Measurements from ENCODE around the gene ASPHD2. TPM values are rescaled to one million over a fixed set of nuclear protein-coding genes. Genes with fewer than 3 reads are reported as not detected.

The ASPHD2 gene
- total RNA-seq, 1 donor from 2014 or later = 0.32 TPM

DNA sequence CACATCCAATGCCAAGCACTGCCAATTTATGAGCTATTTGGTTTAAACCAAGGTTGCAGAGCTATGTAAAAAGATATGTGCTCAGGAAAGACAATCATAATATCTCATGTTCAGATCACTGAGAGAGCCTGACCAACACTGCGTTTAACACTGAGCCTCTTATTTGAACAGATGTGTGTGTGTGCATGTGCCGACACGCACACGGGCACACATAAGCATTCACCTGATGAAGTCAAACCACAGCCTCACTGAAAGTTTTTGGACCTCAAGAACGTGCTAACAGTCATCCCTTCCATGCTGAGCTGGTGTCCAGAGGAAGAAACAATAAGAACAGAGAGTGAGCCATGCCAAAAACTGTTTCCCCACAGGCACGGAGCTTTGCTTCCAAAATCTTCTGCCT is 31.1 kb downstream of the ASPHD2 start:
- peaks cover 46 to 66% of the 10 kb centered on the region in 2 donors for H3K36me3 ChIP-seq
- no peak for DNase-seq (ENCODE audit: low spot score in 2 of 2)
- H3K27me3 ChIP-seq = no peaks in the 10 kb centered on the region
- no peaks in the 10 kb centered on the region for H3K4me1 ChIP-seq
- TF ChIP-seq, protein P1, sequence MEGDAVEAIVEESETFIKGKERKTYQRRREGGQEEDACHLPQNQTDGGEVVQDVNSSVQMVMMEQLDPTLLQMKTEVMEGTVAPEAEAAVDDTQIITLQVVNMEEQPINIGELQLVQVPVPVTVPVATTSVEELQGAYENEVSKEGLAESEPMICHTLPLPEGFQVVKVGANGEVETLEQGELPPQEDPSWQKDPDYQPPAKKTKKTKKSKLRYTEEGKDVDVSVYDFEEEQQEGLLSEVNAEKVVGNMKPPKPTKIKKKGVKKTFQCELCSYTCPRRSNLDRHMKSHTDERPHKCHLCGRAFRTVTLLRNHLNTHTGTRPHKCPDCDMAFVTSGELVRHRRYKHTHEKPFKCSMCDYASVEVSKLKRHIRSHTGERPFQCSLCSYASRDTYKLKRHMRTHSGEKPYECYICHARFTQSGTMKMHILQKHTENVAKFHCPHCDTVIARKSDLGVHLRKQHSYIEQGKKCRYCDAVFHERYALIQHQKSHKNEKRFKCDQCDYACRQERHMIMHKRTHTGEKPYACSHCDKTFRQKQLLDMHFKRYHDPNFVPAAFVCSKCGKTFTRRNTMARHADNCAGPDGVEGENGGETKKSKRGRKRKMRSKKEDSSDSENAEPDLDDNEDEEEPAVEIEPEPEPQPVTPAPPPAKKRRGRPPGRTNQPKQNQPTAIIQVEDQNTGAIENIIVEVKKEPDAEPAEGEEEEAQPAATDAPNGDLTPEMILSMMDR (IDR thresholded peaks at IDR 0.05) = no peak
- intact Hi-C loops (cut with DNase I) = loop anchor here (2.0 kb wide), 1 partner anchor 61 kb away; no protein-coding TSS in a partner anchor
- H3K4me3 ChIP-seq = no peak overlapping the region
- H3K27ac ChIP-seq = no peak overlapping the region
- H3K9me3 ChIP-seq = no peaks in the 10 kb centered on the region

DNA sequence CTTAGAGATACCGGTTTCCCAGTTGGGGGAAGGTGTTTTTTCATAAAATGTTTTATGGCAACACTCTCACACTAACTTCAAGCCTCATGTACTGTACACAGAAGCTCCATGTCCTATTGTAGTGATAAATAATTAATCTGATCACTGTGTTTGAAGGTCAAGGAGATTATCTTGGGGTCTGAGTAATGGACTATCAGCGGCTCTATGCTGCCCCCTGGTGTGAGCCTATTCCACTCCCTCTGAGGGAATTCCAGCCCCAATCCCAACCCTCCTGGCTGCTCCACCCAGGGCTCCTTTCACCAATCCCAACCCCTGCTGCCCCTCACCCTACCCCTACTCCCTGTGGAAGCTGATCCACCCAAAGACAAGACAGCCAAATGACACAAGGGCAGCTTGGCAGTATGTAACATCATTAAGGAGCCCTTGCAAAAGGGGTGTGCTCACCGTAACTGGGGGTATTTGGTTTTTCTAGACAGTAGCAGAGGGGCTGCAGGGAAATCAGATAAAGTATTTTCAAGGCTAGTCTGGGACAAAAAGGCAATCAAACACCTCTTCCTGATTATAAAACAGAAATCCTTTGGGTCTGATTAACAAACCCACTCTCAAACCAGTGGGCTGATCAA is 32.2 kb downstream of the ASPHD2 start:
- H3K4me1 ChIP-seq = no peaks in the 10 kb centered on the region
- TF ChIP-seq, protein P1 (IDR thresholded peaks at IDR 0.05) = peak; percentile 23 to 66 (median 40)
- no peaks in the 10 kb centered on the region for H3K27me3 ChIP-seq
- H3K36me3 ChIP-seq = peaks cover 45 to 68% of the 10 kb centered on the region in 2 donors
- no peaks in the 10 kb centered on the region for H3K9me3 ChIP-seq
- DNase-seq (ENCODE audit: low spot score in 2 of 2) = no peak
- H3K4me3 ChIP-seq = no peak overlapping the region
- intact Hi-C loops (cut with DNase I) = loop anchor here (2.0 kb wide), 1 partner anchor 62 kb away; no protein-coding TSS in a partner anchor
- H3K27ac ChIP-seq = no peak overlapping the region

DNA sequence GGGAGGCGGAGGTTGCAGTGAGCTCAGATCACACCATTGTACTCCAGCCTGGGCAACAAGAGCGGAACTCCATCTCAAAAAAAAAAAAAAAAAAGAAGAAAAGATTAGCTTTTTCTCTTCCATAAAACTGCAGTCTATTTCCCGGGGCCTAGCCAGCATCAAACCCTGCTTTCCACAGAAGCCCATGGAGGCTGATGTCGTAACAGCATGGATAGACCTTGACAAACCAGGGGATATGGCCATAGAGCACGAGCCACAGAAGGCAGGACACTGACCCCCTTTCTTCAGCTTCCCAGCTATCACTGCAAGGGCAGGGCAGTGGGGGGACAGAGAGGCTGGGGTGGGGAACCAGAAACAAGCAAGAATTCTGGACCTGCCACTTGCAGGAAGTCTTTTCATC is 33.0 kb downstream of the ASPHD2 start:
- Histone ChIP-seq H3K27me3 (no peaks in the 10 kb centered on the region), H3K9me3 (no peaks in the 10 kb centered on the region), H3K4me1 (no peaks in the 10 kb centered on the region), H3K36me3 (peaks cover 53 to 72% of the 10 kb centered on the region in 2 donors), H3K4me3 (no peak overlapping the region), H3K27ac (no peak overlapping the region)
- intact Hi-C loops (cut with DNase I) = no loop called here
- DNase-seq (ENCODE audit: low spot score in 2 of 2) = no peak
- TF ChIP-seq, protein P1 (IDR thresholded peaks at IDR 0.05) = no peak

DNA sequence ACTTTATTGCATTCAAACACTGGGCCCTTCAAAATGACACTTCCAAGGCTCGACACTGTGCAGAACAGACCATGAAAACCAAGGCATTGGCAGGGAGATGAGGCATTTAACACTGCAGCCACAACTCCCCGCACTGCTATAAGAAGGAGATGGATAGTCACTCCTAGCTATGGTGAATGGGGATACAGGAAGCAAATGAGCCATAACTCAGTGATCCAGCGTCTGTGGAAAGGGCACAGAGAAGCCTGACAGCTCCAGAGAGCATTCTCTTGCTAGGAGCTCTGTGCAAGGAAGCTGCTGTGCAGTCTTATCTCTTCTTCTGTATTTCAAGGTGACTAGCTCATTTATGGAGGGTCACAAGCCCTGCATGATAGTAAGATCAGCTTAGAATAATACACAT is 33.6 kb downstream of the ASPHD2 start:
- Histone ChIP-seq H3K36me3 (peaks cover 50 to 73% of the 10 kb centered on the region in 2 donors), H3K27me3 (no peaks in the 10 kb centered on the region), H3K4me3 (no peak overlapping the region), H3K9me3 (no peaks in the 10 kb centered on the region), H3K27ac (no peak overlapping the region), H3K4me1 (no peaks in the 10 kb centered on the region)
- no peak for DNase-seq (ENCODE audit: low spot score in 2 of 2)
- TF ChIP-seq, protein P1 (IDR thresholded peaks at IDR 0.05) = no peak
- intact Hi-C loops (cut with DNase I) = no loop called here

DNA sequence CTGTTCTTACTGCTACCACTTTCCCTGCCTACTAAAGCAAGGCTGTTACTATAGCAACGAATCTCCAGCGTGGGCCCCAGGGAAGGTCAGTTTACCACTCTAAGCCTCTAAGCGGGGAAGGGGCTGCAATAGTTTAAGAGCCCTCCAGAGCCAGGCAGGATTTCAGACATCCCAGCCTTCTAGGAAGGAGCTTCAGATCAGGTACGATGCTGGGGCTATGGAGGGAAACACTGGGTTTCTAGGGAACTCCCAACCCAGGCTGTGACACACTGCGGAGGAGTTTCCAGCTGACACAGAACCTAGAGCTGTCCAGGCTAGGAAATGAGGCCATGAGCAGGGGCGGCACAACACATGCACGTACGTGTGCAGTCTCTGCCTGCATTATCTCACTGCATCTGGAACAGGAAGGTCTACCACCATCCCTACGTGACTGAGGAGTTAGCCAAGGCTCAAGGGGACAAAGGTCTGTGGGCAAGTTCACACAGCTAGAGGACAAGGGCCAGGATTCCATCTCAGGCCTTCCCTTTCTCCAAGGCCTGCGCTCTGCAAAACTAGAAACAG is 34.1 kb downstream of the ASPHD2 start:
- Histone ChIP-seq H3K27ac (no peak overlapping the region), H3K4me3 (no peak overlapping the region), H3K4me1 (no peaks in the 10 kb centered on the region), H3K27me3 (no peaks in the 10 kb centered on the region), H3K36me3 (peaks cover 49 to 73% of the 10 kb centered on the region in 2 donors), H3K9me3 (no peaks in the 10 kb centered on the region)
- intact Hi-C loops (cut with DNase I) = no loop called here
- no peak for DNase-seq (ENCODE audit: low spot score in 2 of 2)
- TF ChIP-seq, protein P1 (IDR thresholded peaks at IDR 0.05) = no peak

All from ascending aorta (tissue), 2 donors.